Limb (tissue), 2 donors: ENCODE data around the gene SMARCAD1.

Source experiments
- DNase-seq, 2 donors: peaks; one replicate each; pipeline ENCODE4 v3.0.0-alpha.2; 2016; ENCODE audit errors: extremely low spot score in 2 of 2

The SMARCAD1 gene

GRCh38 chr4:94226763-94227162 lies 19.1 kb downstream of the SMARCAD1 start:
- DNase-seq, result no peak

- DNase-seq, result no peak
Measured at GRCh38 chr4:94228493-94229216, 21.0 kb downstream of the SMARCAD1 start.

- no peak for DNase-seq
Measured at GRCh38 chr4:94232519-94232918, 24.9 kb downstream of the SMARCAD1 start.

- DNase-seq, result no peak
Measured at GRCh38 chr4:94235825-94236224, 28.2 kb downstream of the SMARCAD1 start.

GRCh38 chr4:94237271-94237670 lies 29.6 kb downstream of the SMARCAD1 start:
- no peak for DNase-seq

GRCh38 chr4:94238160-94238559 lies 30.5 kb downstream of the SMARCAD1 start:
- DNase-seq, result no peak

GRCh38 chr4:94240384-94240783 lies 32.7 kb downstream of the SMARCAD1 start:
- DNase-seq, result no peak

- no peak for DNase-seq
Measured at GRCh38 chr4:94244087-94244828, 36.6 kb downstream of the SMARCAD1 start.

GRCh38 chr4:94244829-94245185 lies 37.1 kb downstream of the SMARCAD1 start:
- no peak for DNase-seq

- no peak for DNase-seq
Measured at GRCh38 chr4:94251094-94251493, 43.4 kb downstream of the SMARCAD1 start.

GRCh38 chr4:94253036-94253435 lies 45.4 kb downstream of the SMARCAD1 start:
- DNase-seq, result no peak

GRCh38 chr4:94256144-94256783 lies 48.6 kb downstream of the SMARCAD1 start:
- no peak for DNase-seq

- no peak for DNase-seq
Measured at GRCh38 chr4:94256828-94257227, 49.2 kb downstream of the SMARCAD1 start.

GRCh38 chr4:94262163-94263016 lies 54.7 kb downstream of the SMARCAD1 start:
- DNase-seq, result no peak

- DNase-seq, result no peak
Measured at GRCh38 chr4:94267037-94267436, 59.4 kb downstream of the SMARCAD1 start.

- no peak for DNase-seq
Measured at GRCh38 chr4:94271248-94271647, 63.6 kb downstream of the SMARCAD1 start.

GRCh38 chr4:94274912-94275311 lies 67.2 kb downstream of the SMARCAD1 start:
- no peak for DNase-seq

GRCh38 chr4:94276204-94276603 lies 68.5 kb downstream of the SMARCAD1 start:
- no peak for DNase-seq

GRCh38 chr4:94277534-94277933 lies 69.9 kb downstream of the SMARCAD1 start:
- no peak for DNase-seq

GRCh38 chr4:94278781-94279180 lies 71.1 kb downstream of the SMARCAD1 start:
- DNase-seq, result no peak

GRCh38 chr4:94284889-94285288 lies 77.2 kb downstream of the SMARCAD1 start:
- DNase-seq, result no peak

GRCh38 chr4:94285666-94286065 lies 78.0 kb downstream of the SMARCAD1 start:
- DNase-seq, result no peak
